ENCODE data around the gene RABAC1.

- TF ChIP-seq CTCF (conservative IDR thresholded peaks at IDR 0.05; ENCODE audit: low read depth, low read length): no peak
- no peak for TF ChIP-seq EZH2 (IDR thresholded peaks at IDR 0.05; ENCODE audit: borderline replicate concordance, low read depth, low read length, poor library complexity, severe bottlenecking)
Measured at GRCh38 chr19:41990615-41991014, 31.5 kb upstream of the RABAC1 start.
